ENCODE data around the gene CMSS1. TPM values are rescaled to one million over a fixed set of nuclear protein-coding genes. Genes with fewer than 3 reads are reported as not detected.

Gene CMSS1
- total RNA-seq, 4 donors from 2014 or later: 2.4 to 29.9 (median 5.2) TPM

DNA sequence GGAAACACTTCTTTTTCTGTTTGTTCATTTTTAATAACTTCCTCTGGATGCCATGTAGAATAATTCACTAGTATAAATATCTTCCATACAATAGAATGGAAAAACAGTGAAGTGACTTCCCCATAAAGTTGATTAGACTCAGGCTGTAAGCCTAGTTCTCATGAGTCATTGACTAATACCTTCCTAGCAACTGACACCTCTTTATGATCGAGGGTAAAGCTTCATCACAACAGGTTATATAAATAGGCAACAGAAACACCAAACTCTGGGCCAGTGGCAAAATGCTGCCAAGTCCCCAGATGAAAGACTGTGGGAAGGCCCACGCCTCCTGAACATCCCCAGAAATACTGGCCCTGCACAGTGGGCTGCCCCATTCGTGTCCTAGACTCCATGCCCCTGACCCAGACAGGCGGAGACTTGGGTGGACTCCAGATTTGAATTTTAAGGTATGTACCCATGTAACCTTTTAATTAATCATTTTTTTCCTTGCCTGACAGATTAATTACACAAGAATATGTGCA is 371.8 kb downstream of the CMSS1 start:
- H3K4me3 ChIP-seq: no peak overlapping the region
- TF ChIP-seq EP300 (IDR thresholded peaks at IDR 0.05; ENCODE audit: low read depth) (no peak), POLR2AphosphoS5 (IDR thresholded peaks at IDR 0.05) (no peak), POLR2A (IDR thresholded peaks at IDR 0.05) (no peak)
- TF ChIP-seq, protein P1, sequence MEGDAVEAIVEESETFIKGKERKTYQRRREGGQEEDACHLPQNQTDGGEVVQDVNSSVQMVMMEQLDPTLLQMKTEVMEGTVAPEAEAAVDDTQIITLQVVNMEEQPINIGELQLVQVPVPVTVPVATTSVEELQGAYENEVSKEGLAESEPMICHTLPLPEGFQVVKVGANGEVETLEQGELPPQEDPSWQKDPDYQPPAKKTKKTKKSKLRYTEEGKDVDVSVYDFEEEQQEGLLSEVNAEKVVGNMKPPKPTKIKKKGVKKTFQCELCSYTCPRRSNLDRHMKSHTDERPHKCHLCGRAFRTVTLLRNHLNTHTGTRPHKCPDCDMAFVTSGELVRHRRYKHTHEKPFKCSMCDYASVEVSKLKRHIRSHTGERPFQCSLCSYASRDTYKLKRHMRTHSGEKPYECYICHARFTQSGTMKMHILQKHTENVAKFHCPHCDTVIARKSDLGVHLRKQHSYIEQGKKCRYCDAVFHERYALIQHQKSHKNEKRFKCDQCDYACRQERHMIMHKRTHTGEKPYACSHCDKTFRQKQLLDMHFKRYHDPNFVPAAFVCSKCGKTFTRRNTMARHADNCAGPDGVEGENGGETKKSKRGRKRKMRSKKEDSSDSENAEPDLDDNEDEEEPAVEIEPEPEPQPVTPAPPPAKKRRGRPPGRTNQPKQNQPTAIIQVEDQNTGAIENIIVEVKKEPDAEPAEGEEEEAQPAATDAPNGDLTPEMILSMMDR (IDR thresholded peaks at IDR 0.05): no peak
- no peaks in the 10 kb centered on the region for H3K36me3 ChIP-seq
- H3K4me1 ChIP-seq: peaks cover 0 to 11% (median 0%) of the 10 kb centered on the region in 4 donors
- no peaks in the 10 kb centered on the region for H3K27me3 ChIP-seq
- no peak for DNase-seq
- no peaks in the 10 kb centered on the region for H3K9me3 ChIP-seq
- in situ Hi-C loops (cut with MboI; ENCODE audit: low pct_ligation_motif_present in 1 of 4, low pct_unique_long_range_greater_than_20kb in 1 of 4, low sequenced_read_pairs in 3 of 4) (no loop called here), intact Hi-C loops (cut with DNase I; ENCODE audit: low total_unique reads) (no loop called here)
- H3K27ac ChIP-seq: no peak overlapping the region
- 80 to 86% methylated on average over 1 to 4 of the region's 4 CpGs for WGBS, 2 donors (ENCODE audit: low coverage in 1 of 2)

DNA sequence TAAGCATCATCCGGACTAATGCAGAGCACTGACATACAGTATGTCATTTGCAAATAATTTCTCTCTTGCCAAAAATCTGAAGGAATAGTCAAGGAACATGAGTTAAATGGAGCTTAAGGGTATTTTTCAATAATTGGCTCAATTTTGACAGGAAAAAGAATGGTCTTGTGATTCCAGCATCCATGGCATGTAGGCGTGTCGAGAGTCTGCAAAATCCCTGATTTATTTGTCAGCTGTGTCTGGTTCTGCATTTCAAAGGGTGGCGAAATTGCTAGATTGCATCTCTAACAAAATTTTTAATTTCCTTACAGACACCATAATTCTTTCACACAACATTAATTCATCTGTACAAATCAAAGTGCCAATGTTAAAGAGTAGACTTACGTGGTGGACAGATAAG is 377.7 kb downstream of the CMSS1 start:
- no peak overlapping the region for H3K27ac ChIP-seq
- in situ Hi-C loops (cut with MboI; ENCODE audit: low pct_ligation_motif_present in 1 of 4, low pct_unique_long_range_greater_than_20kb in 1 of 4, low sequenced_read_pairs in 3 of 4): no loop called here
- intact Hi-C loops (cut with DNase I; ENCODE audit: low total_unique reads): no loop called here
- H3K27me3 ChIP-seq: no peaks in the 10 kb centered on the region
- H3K4me1 ChIP-seq: no peaks in the 10 kb centered on the region
- H3K36me3 ChIP-seq: no peaks in the 10 kb centered on the region
- H3K4me3 ChIP-seq: no peak overlapping the region
- 95 to 96% methylated on average over 5 of the region's 5 CpGs for WGBS, 2 donors (ENCODE audit: low coverage in 1 of 2)
- TF ChIP-seq POLR2A (IDR thresholded peaks at IDR 0.05) (no peak), POLR2AphosphoS5 (IDR thresholded peaks at IDR 0.05) (no peak), EP300 (IDR thresholded peaks at IDR 0.05; ENCODE audit: low read depth) (no peak)
- TF ChIP-seq, protein P1 (IDR thresholded peaks at IDR 0.05): no peak
- no peak for DNase-seq
- no peaks in the 10 kb centered on the region for H3K9me3 ChIP-seq

DNA sequence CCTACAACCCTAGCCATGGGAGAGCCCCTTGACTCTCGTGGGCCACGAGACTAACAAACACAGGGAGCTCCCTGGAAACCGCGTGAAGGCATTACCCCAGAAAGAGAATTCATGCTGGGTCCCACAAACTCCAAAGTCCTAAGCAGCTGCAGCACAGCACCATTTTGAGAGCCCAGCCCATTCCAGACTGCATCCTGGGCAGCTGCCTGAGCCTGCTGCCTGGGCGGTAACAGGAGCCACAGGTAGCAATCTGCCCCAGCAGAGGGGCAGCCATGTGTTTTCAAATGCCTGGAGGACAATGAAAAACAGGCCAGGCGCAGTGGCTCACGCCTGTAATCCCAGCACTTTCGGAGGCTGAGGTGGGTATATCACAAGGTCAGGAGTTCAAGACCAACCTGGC is 380.2 kb downstream of the CMSS1 start:
- Histone ChIP-seq H3K36me3 (no peaks in the 10 kb centered on the region), H3K27me3 (no peaks in the 10 kb centered on the region), H3K27ac (no peak overlapping the region), H3K9me3 (no peaks in the 10 kb centered on the region), H3K4me1 (no peaks in the 10 kb centered on the region), H3K4me3 (no peak overlapping the region)
- DNase-seq: no peak
- in situ Hi-C loops (cut with MboI; ENCODE audit: low pct_ligation_motif_present in 1 of 4, low pct_unique_long_range_greater_than_20kb in 1 of 4, low sequenced_read_pairs in 3 of 4) (no loop called here), intact Hi-C loops (cut with DNase I; ENCODE audit: low total_unique reads) (no loop called here)
- TF ChIP-seq, protein P1 (IDR thresholded peaks at IDR 0.05): no peak
- no peak for TF ChIP-seq EP300 (IDR thresholded peaks at IDR 0.05; ENCODE audit: low read depth)
- 95% methylated on average over 8 of the region's 8 CpGs; no CpG with 5 or more reads in 1 of the 2 donors for WGBS, 2 donors (ENCODE audit: low coverage in 1 of 2)

DNA sequence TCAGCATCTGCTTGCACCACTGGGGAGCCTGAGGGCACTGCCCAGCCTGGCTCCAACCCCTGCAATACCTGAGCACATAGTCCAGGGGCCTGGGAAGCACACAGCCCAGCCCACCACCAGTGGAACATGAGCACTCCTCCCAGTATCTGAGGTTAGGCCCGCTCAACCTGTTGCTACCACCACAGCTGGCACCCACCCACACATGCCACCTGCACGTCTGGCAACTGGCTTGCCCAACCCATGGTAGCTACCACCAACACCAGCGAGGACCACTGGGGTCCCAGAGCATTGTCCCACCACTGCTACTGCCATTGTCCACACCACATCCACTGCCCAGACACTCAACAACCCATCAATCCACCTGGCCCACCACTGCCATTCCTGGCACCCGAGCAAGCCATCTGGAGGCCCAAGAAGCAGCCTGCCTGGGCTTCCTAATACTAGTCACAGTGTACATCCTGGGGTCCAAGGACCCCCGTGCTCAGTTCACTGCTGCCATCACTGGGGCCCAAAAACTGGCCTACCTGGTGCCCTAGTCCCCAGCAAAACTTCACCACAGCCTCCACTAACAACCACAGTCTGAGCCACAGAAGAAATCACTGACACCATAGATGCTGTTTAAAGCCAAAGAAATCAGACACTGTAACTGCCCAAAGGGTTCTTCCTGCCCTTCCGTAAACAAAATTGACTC is 381.1 kb downstream of the CMSS1 start:
- Histone ChIP-seq H3K4me3 (no peak overlapping the region), H3K27me3 (no peaks in the 10 kb centered on the region), H3K27ac (no peak overlapping the region), H3K36me3 (no peaks in the 10 kb centered on the region), H3K9me3 (no peaks in the 10 kb centered on the region), H3K4me1 (no peaks in the 10 kb centered on the region)
- DNase-seq: no peak
- WGBS, 2 donors (ENCODE audit: low coverage in 1 of 2): 93 to 100% methylated on average over 1 to 6 of the region's 6 CpGs
- TF ChIP-seq POLR2A (IDR thresholded peaks at IDR 0.05): no peak
- TF ChIP-seq, protein P1 (IDR thresholded peaks at IDR 0.05): no peak
- no peak for TF ChIP-seq POLR2AphosphoS5 (IDR thresholded peaks at IDR 0.05)
- intact Hi-C loops (cut with DNase I; ENCODE audit: low total_unique reads) (no loop called here), in situ Hi-C loops (cut with MboI; ENCODE audit: low pct_ligation_motif_present in 1 of 4, low pct_unique_long_range_greater_than_20kb in 1 of 4, low sequenced_read_pairs in 3 of 4) (no loop called here)
